Measurements from ENCODE around the gene HTR1D. TPM values are rescaled to one million over a fixed set of nuclear protein-coding genes. Genes with fewer than 3 reads are reported as not detected.

The HTR1D gene
- total RNA-seq, 4 donors from 2014 or later, result 0.46 TPM; not detected in 3

- Histone ChIP-seq H3K27ac (no peak overlapping the region), H3K4me1 (peaks cover 0 to 8% (median 4%) of the 10 kb centered on the region in 3 donors), H3K36me3 (no peaks in the 10 kb centered on the region), H3K9me3 (no peaks in the 10 kb centered on the region), H3K4me3 (no peak overlapping the region), H3K27me3 (no peaks in the 10 kb centered on the region)
- TF ChIP-seq POLR2AphosphoS5 (IDR thresholded peaks at IDR 0.05) (no peak), POLR2A (IDR thresholded peaks at IDR 0.05) (no peak), EP300 (IDR thresholded peaks at IDR 0.05) (no peak), CTCF (IDR thresholded peaks at IDR 0.05) (no peak)
- ATAC-seq, result no peak
- 68 to 93% methylated on average over 2 to 3 of the region's 5 CpGs for WGBS, 2 donors (ENCODE audit: low coverage in 1 of 2)
Measured at GRCh38 chr1:23187637-23188036, 29.7 kb downstream of the HTR1D start.

GRCh38 chr1:23185381-23185780 is 31.9 kb downstream of the HTR1D start:
- TF ChIP-seq POLR2A (IDR thresholded peaks at IDR 0.05) (no peak), POLR2AphosphoS5 (IDR thresholded peaks at IDR 0.05) (no peak), EP300 (IDR thresholded peaks at IDR 0.05) (no peak), CTCF (IDR thresholded peaks at IDR 0.05) (no peak)
- no peak for ATAC-seq
- H3K36me3 ChIP-seq, result no peaks in the 10 kb centered on the region
- peaks cover 0 to 8% (median 4%) of the 10 kb centered on the region in 3 donors for H3K4me1 ChIP-seq
- 54 to 63% methylated on average over 1 to 3 of the region's 4 CpGs for WGBS, 2 donors (ENCODE audit: low coverage in 1 of 2)
- no peaks in the 10 kb centered on the region for H3K9me3 ChIP-seq
- H3K27me3 ChIP-seq, result no peaks in the 10 kb centered on the region
- no peak overlapping the region for H3K27ac ChIP-seq
- no peak overlapping the region for H3K4me3 ChIP-seq

GRCh38 chr1:23184212-23184934 is 32.9 kb downstream of the HTR1D start:
- no peak for TF ChIP-seq EP300 (IDR thresholded peaks at IDR 0.05)
- no peak for TF ChIP-seq POLR2A (IDR thresholded peaks at IDR 0.05)
- TF ChIP-seq CTCF (IDR thresholded peaks at IDR 0.05), result peak in 3 of 4 experiments; percentile 82 to 91 (median 84)
- 10 to 27% methylated on average over 4 to 6 of the region's 10 CpGs for WGBS, 2 donors (ENCODE audit: low coverage in 1 of 2)
- no peak for ATAC-seq
- no peaks in the 10 kb centered on the region for H3K36me3 ChIP-seq
- H3K4me3 ChIP-seq, result peak overlapping the region in 1 of 2 donors; percentile 43
- no peaks in the 10 kb centered on the region for H3K9me3 ChIP-seq
- H3K4me1 ChIP-seq, result peaks cover 0 to 8% (median 4%) of the 10 kb centered on the region in 3 donors
- no peaks in the 10 kb centered on the region for H3K27me3 ChIP-seq
- no peak overlapping the region for H3K27ac ChIP-seq

- H3K36me3 ChIP-seq, result no peaks in the 10 kb centered on the region
- 79 to 83% methylated on average over 1 to 2 of the region's 2 CpGs for WGBS, 2 donors (ENCODE audit: low coverage in 1 of 2)
- TF ChIP-seq POLR2AphosphoS5 (IDR thresholded peaks at IDR 0.05) (no peak), POLR2A (IDR thresholded peaks at IDR 0.05) (no peak), CTCF (IDR thresholded peaks at IDR 0.05) (no peak), EP300 (IDR thresholded peaks at IDR 0.05) (no peak)
- ATAC-seq, result no peak
- H3K9me3 ChIP-seq, result no peaks in the 10 kb centered on the region
- H3K4me3 ChIP-seq, result no peak overlapping the region
- H3K27me3 ChIP-seq, result no peaks in the 10 kb centered on the region
- peaks cover 0 to 47% (median 16%) of the 10 kb centered on the region in 3 donors for H3K4me1 ChIP-seq
- H3K27ac ChIP-seq, result no peak overlapping the region
Measured at GRCh38 chr1:23179862-23180261, 37.4 kb downstream of the HTR1D start.

GRCh38 chr1:23178950-23179349 is 38.4 kb downstream of the HTR1D start:
- Histone ChIP-seq H3K27me3 (no peaks in the 10 kb centered on the region), H3K4me1 (peaks cover 0 to 40% (median 12%) of the 10 kb centered on the region in 3 donors), H3K4me3 (no peak overlapping the region), H3K36me3 (no peaks in the 10 kb centered on the region), H3K27ac (peak overlapping the region in 3 of 4 donors; percentile 89 to 93 (median 91)), H3K9me3 (no peaks in the 10 kb centered on the region)
- no peak for ATAC-seq
- TF ChIP-seq CTCF (IDR thresholded peaks at IDR 0.05) (peak in 3 of 4 experiments; percentile 23 to 46 (median 27)), POLR2AphosphoS5 (IDR thresholded peaks at IDR 0.05) (no peak)
- WGBS, 2 donors (ENCODE audit: low coverage in 1 of 2), result 45 to 64% methylated on average over 6 of the region's 6 CpGs
